ENCODE results near the gene LRRC55.

DNA sequence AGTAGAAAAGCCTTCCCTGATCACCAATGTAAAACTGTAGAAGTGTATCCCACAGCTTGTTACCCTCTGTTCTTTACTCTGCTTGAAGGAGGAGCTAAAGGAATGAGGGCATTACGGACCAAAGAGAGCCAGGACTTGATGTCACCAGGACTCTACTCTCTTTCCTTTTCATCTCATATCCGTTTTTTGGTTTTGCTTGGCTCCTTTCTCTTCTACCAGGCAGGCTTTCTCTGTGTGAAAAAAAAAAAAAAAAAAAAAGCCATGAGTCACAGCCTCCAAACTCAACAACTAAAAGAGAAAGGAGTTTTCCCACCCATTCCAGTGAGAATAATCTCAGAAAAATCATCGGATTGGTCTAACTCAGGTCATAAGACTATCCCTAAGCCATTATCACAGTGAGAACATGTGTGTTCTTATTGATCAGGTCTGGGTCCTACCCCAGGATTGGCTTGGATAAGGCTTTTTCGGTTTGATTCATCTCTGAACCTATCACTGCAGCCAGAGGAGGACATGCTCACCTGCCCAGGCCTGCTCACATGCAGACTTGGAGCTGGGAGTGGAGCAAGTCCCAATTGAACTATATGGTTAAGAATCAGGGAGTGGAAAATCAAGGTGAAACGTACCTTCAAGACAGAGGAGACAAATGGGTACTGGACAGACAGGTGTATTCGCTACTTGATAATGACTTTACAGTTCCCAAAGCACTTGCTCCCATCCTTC is 19.4 kb upstream of the LRRC55 start:
- TF ChIP-seq, protein P1, sequence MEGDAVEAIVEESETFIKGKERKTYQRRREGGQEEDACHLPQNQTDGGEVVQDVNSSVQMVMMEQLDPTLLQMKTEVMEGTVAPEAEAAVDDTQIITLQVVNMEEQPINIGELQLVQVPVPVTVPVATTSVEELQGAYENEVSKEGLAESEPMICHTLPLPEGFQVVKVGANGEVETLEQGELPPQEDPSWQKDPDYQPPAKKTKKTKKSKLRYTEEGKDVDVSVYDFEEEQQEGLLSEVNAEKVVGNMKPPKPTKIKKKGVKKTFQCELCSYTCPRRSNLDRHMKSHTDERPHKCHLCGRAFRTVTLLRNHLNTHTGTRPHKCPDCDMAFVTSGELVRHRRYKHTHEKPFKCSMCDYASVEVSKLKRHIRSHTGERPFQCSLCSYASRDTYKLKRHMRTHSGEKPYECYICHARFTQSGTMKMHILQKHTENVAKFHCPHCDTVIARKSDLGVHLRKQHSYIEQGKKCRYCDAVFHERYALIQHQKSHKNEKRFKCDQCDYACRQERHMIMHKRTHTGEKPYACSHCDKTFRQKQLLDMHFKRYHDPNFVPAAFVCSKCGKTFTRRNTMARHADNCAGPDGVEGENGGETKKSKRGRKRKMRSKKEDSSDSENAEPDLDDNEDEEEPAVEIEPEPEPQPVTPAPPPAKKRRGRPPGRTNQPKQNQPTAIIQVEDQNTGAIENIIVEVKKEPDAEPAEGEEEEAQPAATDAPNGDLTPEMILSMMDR (optimal IDR thresholded peaks at IDR 0.05 in 1 of 3, IDR thresholded peaks at IDR 0.05 in 1 of 3, conservative IDR thresholded peaks at IDR 0.05 in 1 of 3; ENCODE audit: extremely low read depth in 1 of 3, insufficient read depth in 2 of 3, low read length in 3 of 3): no peak
- TF ChIP-seq EZH2 (IDR thresholded peaks at IDR 0.05; ENCODE audit: low read length): no peak

Data from keratinocyte (primary cell).